HG02852 (cell line): ENCODE measurements around the gene ZNF688.
"Not testable (repeated sequence)": the region's sequence is repeated elsewhere in the genome, so short reads cannot be mapped to it uniquely, and the experiment has no call there.

Experiments used
- ATAC-seq: cut with Tn5 transposase; IDR thresholded peaks from one replicate; pipeline ENCODE4 v1.9.1; 2021; ENCODE audit warnings: mild to moderate bottlenecking, moderate library complexity; ENCODE audit not compliant: unreplicated experiment

The ZNF688 gene

DNA sequence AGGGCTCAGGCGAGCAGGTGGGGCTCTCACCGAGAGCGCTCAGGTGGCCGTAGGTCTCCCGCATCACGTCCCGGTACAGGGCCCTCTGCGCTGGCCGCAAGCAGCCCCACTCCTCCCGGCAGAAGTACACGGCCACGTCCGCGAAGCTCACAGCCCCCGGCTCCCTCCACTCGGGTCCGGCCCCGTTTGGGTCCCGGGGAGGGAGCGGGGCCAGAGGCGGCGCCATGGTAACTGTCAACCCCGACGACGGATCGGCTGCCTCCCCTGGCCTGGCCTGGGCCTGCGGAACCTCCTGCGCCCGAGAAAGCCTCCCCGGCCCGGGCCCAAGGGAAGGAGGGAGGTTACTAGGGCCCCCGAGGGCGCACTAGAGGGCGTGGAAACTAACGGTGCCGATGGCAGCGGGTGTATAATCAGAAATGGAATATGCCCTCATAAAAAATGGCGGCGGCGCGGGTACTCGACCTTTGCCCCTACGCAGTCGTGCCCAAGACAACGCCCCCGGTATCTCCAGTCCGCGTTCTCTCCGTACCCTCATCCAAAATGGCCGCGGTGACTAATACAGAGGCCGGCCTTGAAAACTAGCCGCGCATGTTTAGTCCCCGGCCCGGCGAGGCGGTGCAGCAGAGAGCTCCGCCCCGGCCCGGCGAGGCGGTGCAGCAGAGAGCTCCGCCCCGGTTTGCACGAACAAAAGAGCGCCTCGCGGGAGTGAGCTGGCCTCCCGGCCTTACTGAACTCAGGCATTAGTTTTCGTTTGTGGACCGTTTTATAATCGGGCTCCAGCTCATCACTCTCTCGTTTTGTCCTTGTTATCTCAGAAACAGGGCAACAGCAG lies 13.3 kb downstream of the ZNF688 start, which contains the start of gene ZNF764:
Gene ZNF764 (minus strand): TSS at position 418 of the 832 bp plus-strand sequence. CDS start 192 bp downstream, at position 226.
- ATAC-seq: peak; percentile 85

- no peak for ATAC-seq
These were observed 13.9 kb downstream of the ZNF688 start for GRCh38 chr16:30557707-30557956.

DNA sequence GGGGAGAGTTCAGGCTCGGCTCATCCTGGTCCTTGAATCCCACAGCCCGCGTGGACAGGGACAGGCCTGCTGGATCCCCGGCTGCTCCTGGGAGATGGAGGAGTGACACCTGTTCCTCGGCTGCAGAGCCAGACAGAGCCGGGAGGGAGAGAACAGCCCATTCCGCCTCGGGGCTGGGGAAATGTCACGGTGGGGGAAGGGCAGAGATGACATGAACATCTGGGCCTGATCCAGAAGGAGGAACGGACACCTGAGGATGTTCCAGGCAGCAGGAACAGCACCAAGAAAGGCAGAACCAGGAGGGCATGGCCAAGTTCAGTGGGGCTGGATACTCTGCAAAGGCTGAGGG lies 15.4 kb downstream of the ZNF688 start:
- ATAC-seq: no peak

- no peak for ATAC-seq
These were observed 16.0 kb downstream of the ZNF688 start for GRCh38 chr16:30555315-30556124.

DNA sequence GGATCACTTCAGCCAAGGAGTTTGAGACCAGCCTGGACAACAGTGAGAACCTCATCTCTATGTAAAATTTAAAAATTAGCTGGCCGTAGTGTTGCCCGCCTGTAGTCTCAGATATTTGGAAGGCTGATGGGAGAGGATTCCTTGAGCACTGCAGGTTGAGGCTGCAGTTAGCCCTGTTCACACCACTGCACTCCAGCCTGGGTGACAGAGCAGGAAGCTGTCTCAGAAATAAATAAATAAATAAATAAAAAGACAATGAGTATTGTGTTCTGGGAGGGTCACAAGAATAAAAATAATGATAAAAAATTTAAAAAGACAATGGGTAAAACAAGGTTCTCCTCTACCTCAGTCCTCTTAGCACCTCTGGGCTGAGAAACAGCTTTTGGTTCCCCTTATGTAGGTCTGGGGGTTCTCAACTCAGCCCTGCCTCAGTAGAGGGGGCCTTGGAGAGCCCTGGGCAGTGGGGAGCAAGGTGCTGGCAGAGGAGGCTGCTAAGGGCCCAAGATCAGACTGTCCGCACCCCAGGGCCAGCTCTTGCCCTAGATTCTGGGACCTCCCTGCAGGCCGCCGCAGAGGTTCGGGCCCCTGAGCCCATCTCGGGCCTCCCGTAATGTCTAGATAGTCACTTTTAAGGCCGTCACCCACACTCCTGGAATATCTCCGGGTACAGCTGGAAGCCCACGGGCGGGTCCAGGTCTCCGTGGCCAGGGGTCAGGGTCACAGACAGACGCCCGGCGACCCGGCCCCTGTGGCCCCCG lies 16.8 kb downstream of the ZNF688 start:
- ATAC-seq: no peak

DNA sequence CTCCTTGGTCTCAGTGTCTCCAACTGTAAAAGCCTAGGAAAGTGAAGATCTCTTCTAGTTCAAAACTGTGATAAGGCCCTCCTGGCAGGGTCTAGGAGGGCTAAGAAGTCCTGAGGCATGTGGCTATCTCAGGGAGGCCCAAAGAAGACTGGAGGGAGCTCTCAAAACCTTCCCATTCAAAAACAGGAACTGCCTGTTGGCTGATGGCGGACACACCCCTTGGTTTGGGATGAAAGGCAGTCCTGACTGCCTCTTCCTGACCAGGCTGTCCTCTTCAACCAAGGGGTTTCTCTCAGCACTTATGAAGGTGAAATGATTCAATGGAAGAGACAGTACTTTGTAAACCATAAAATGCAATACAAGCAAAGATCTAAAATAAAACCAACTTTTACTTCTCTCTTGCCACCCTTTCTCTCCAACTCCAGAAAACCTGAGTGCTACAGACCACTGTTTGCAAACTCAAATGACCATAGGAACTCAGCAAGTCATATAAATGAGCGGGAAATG lies 18.1 kb downstream of the ZNF688 start:
- ATAC-seq: no peak

- ATAC-seq: no peak
These were observed 18.6 kb downstream of the ZNF688 start for GRCh38 chr16:30552956-30553355.

- no peak for ATAC-seq
These were observed 19.7 kb downstream of the ZNF688 start for GRCh38 chr16:30551781-30552180.

- ATAC-seq: no peak
These were observed 22.9 kb downstream of the ZNF688 start for GRCh38 chr16:30548416-30549253.

GRCh38 chr16:30546115-30546514 lies 25.4 kb downstream of the ZNF688 start:
- ATAC-seq: no peak

- no peak for ATAC-seq
These were observed 28.4 kb downstream of the ZNF688 start for GRCh38 chr16:30543067-30543466.

GRCh38 chr16:30541502-30542329 lies 29.8 kb downstream of the ZNF688 start:
- ATAC-seq: no peak

DNA sequence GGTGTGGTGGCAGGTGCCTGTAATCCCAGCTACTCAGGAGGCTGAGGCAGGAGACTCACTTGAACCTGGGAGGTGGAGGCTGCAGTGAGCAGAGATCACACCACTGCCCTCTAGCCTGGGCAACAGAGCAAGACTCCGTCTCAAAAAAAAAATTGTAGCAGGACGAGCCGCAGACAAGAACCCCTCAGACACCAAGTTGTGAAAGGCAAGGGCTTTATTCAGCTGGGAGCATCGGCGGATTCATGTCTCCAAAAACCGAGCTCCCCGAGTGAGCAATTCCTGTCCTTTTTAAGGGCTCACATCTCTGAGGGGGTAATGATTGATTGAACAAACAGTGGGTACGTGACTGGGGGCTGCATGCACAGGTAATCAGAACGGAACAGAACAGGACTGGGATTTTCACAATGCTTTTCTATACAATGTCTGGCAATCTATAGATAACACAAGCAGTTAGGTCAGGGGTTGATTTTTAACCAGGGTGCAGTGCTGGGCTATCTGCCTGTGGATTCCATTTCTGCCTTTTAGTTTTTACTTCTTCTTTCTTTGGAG lies 30.5 kb downstream of the ZNF688 start:
- ATAC-seq: not testable (repeated sequence)

DNA sequence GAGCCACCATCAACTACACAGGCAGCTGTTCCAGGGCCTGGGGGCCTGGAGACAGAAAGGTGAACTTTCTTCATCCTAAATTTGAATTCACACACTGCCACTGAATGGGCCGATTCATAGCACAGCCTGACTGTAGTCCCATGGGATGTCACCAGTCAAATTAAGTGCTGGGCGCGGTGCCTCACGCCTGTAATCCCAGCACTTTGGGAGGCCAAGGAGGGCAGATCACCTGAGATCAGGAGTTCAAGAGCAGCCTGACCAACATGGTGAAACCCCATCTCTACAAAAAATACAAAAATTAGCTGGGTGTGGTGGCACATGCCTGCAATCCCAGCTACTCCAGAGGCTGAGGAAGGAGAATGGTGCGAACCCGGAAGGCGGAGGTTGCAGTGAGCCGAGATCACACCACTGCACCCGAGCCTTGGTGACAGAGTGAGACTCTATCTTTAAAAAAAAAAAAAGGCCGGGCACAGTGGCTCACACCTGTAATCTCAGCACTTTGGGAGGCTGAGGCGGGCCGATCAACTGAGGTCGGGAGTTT lies 31.5 kb downstream of the ZNF688 start:
- ATAC-seq: not testable (repeated sequence)

GRCh38 chr16:30539000-30539964 lies 32.2 kb downstream of the ZNF688 start:
- no peak for ATAC-seq

DNA sequence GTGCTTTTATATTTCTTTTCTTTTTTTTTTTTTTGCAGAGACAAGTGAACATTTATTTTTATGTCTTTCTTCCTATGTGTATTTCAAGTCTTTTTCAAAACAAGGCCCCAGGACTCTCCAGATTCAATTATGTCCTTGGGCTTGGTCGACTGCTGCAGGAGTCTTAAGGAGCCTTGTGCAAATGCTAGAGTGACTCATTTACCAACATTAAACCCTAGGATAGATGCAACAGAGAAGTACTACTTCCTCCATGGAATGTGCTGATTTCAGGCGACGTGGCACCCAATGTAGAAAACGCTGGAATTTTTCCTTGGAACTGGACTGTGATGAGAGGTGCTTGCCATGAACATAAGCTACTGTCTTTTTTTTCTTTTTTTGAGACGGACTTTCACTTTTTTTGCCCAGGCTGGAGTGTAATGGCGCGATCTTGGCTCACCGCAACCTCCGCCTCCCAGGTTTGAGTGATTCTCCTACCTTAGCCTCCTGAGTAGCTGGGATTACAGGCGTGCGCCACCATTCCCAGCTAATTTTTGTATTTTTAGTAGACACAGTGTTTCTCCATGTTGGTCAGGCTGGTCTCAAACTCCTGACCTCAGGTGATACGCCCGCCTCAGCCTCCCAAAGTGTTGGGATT lies 35.0 kb downstream of the ZNF688 start:
- not testable (repeated sequence) for ATAC-seq

GRCh38 chr16:30535777-30536190 lies 35.7 kb downstream of the ZNF688 start:
- no peak for ATAC-seq
